Measurements from ENCODE around the gene MAP2K4. TPM values are rescaled to one million over a fixed set of nuclear protein-coding genes. Genes with fewer than 3 reads are reported as not detected.

MAP2K4 gene
- total and polyA plus RNA-seq, 4 donors: 10.7 to 63.6 (median 20.3) TPM

GRCh38 chr17:12064395-12064794 is 43.7 kb downstream of the MAP2K4 start:
- ATAC-seq (ENCODE audit: insufficient read depth, low FRiP score) (no peak), DNase-seq (no peak)
- Histone ChIP-seq H3K4me1 (ENCODE audit: control insufficient read depth in 5 of 5, insufficient read depth in 5 of 5, low read length in 5 of 5) (peaks cover 0 to 5% (median 0%) of the 10 kb centered on the region in 5 donors), H3K9ac (ENCODE audit: insufficient read depth in 1 of 2, low read length in 2 of 2) (no peak overlapping the region), H3K4me3 (no peak overlapping the region), H3K27ac (ENCODE audit: low read depth in 1 of 2, low read length in 1 of 2) (no peak overlapping the region), H3K9me3 (ENCODE audit: control insufficient read depth in 4 of 4, insufficient read depth in 3 of 4, low read length in 3 of 4) (no peaks in the 10 kb centered on the region), H3K36me3 (ENCODE audit: control insufficient read depth in 4 of 4, insufficient read depth in 4 of 4, low read length in 4 of 4) (peaks cover 0 to 5% (median 0%) of the 10 kb centered on the region in 4 donors), H3K27me3 (ENCODE audit: control insufficient read depth in 3 of 3, insufficient read depth in 3 of 3, low read length in 2 of 3) (no peaks in the 10 kb centered on the region)
- 97% methylated on average over 2 of the region's 2 CpGs for WGBS, 2 donors
- TF ChIP-seq, protein P1, sequence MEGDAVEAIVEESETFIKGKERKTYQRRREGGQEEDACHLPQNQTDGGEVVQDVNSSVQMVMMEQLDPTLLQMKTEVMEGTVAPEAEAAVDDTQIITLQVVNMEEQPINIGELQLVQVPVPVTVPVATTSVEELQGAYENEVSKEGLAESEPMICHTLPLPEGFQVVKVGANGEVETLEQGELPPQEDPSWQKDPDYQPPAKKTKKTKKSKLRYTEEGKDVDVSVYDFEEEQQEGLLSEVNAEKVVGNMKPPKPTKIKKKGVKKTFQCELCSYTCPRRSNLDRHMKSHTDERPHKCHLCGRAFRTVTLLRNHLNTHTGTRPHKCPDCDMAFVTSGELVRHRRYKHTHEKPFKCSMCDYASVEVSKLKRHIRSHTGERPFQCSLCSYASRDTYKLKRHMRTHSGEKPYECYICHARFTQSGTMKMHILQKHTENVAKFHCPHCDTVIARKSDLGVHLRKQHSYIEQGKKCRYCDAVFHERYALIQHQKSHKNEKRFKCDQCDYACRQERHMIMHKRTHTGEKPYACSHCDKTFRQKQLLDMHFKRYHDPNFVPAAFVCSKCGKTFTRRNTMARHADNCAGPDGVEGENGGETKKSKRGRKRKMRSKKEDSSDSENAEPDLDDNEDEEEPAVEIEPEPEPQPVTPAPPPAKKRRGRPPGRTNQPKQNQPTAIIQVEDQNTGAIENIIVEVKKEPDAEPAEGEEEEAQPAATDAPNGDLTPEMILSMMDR (IDR thresholded peaks at IDR 0.05; ENCODE audit: control extremely low read depth, extremely low read depth): no peak

DNA sequence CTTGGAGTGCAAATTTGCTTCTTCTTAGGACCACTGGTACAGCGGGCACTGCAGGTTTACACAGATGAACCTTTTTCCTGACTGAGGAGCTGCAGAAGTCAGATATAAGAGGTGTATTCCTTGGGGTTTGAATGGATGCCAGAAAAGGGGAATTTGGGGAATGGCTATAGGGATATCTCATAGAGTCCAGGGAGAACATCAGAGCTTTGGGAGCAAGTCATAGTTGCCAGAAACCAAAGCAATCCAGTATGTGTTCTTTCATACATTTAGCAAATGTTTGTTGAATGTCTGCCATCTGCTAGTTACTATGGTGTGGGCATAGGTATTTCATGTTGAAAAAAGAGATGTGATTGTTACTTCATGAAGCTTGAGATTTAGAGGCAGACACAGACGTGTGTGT is 46.8 kb downstream of the MAP2K4 start:
- H3K9me3 ChIP-seq (ENCODE audit: control insufficient read depth in 4 of 4, insufficient read depth in 3 of 4, low read length in 3 of 4): no peaks in the 10 kb centered on the region
- 97 to 99% methylated on average over 2 of the region's 2 CpGs for WGBS, 2 donors
- ATAC-seq (ENCODE audit: insufficient read depth, low FRiP score): no peak

GRCh38 chr17:12068946-12069345 is 48.3 kb downstream of the MAP2K4 start:
- DNase-seq (no peak), ATAC-seq (ENCODE audit: insufficient read depth, low FRiP score) (no peak)
- Histone ChIP-seq H3K27me3 (ENCODE audit: control insufficient read depth in 3 of 3, insufficient read depth in 3 of 3, low read length in 2 of 3) (no peaks in the 10 kb centered on the region), H3K9me3 (ENCODE audit: control insufficient read depth in 4 of 4, insufficient read depth in 3 of 4, low read length in 3 of 4) (no peaks in the 10 kb centered on the region), H3K27ac (ENCODE audit: low read depth in 1 of 2, low read length in 1 of 2) (no peak overlapping the region), H3K4me1 (ENCODE audit: control insufficient read depth in 5 of 5, insufficient read depth in 5 of 5, low read length in 5 of 5) (no peaks in the 10 kb centered on the region), H3K36me3 (ENCODE audit: control insufficient read depth in 4 of 4, insufficient read depth in 4 of 4, low read length in 4 of 4) (peaks cover 0 to 9% (median 4%) of the 10 kb centered on the region in 4 donors), H3K4me3 (no peak overlapping the region), H3K9ac (ENCODE audit: insufficient read depth in 1 of 2, low read length in 2 of 2) (no peak overlapping the region)
- TF ChIP-seq, protein P1 (IDR thresholded peaks at IDR 0.05; ENCODE audit: control extremely low read depth, extremely low read depth): no peak

More for the DNA sequence above, 46.8 kb downstream of the MAP2K4 start:
- Histone ChIP-seq H3K27ac (ENCODE audit: low read depth in 1 of 2, low read length in 1 of 2) (no peak overlapping the region), H3K9ac (ENCODE audit: insufficient read depth in 1 of 2, low read length in 2 of 2) (no peak overlapping the region), H3K4me3 (no peak overlapping the region), H3K4me1 (ENCODE audit: control insufficient read depth in 5 of 5, insufficient read depth in 5 of 5, low read length in 5 of 5) (no peaks in the 10 kb centered on the region), H3K27me3 (ENCODE audit: control insufficient read depth in 3 of 3, insufficient read depth in 3 of 3, low read length in 2 of 3) (no peaks in the 10 kb centered on the region), H3K36me3 (ENCODE audit: control insufficient read depth in 4 of 4, insufficient read depth in 4 of 4, low read length in 4 of 4) (peaks cover 0 to 9% (median 4%) of the 10 kb centered on the region in 4 donors)
- DNase-seq: no peak
- TF ChIP-seq, protein P1 (IDR thresholded peaks at IDR 0.05; ENCODE audit: control extremely low read depth, extremely low read depth): no peak

- Histone ChIP-seq H3K9me3 (ENCODE audit: control insufficient read depth in 4 of 4, insufficient read depth in 3 of 4, low read length in 3 of 4) (no peaks in the 10 kb centered on the region), H3K36me3 (ENCODE audit: control insufficient read depth in 4 of 4, insufficient read depth in 4 of 4, low read length in 4 of 4) (peaks cover 0 to 13% (median 10%) of the 10 kb centered on the region in 4 donors), H3K4me1 (ENCODE audit: control insufficient read depth in 5 of 5, insufficient read depth in 5 of 5, low read length in 5 of 5) (peaks cover 0 to 1% (median 0%) of the 10 kb centered on the region in 5 donors), H3K27me3 (ENCODE audit: control insufficient read depth in 3 of 3, insufficient read depth in 3 of 3, low read length in 2 of 3) (no peaks in the 10 kb centered on the region), H3K27ac (ENCODE audit: low read depth in 1 of 2, low read length in 1 of 2) (no peak overlapping the region), H3K4me3 (no peak overlapping the region), H3K9ac (ENCODE audit: insufficient read depth in 1 of 2, low read length in 2 of 2) (no peak overlapping the region)
- TF ChIP-seq, protein P1 (IDR thresholded peaks at IDR 0.05; ENCODE audit: control extremely low read depth, extremely low read depth): no peak
- no peak for DNase-seq
- no peak for ATAC-seq (ENCODE audit: insufficient read depth, low FRiP score)
Measured at GRCh38 chr17:12070561-12070960, 49.9 kb downstream of the MAP2K4 start.
